ENCODE results near the gene NBPF14.
"Not testable (repeated sequence)": the region's sequence is repeated elsewhere in the genome, so short reads cannot be mapped to it uniquely, and the experiment has no call there.

- TF ChIP-seq POLR2AphosphoS5 (IDR thresholded peaks at IDR 0.05) = peak in 1 of 3 donors; percentile 32
- TF ChIP-seq POLR2A, CTCF (IDR thresholded peaks at IDR 0.05): not testable (repeated sequence)
These were observed 72.3 kb downstream of the NBPF14 start for GRCh38 chr1:148523205-148524144.

Measured in transverse colon (tissue), 4 donors.